Bone marrow (tissue), 2 donors: ENCODE data around the gene THBS1.

Experiments used
- DNase-seq, 2 donors: peaks; one replicate each; lab custom pipeline; 2025; lab: John Stamatoyannopoulos, UW

The THBS1 gene

DNA sequence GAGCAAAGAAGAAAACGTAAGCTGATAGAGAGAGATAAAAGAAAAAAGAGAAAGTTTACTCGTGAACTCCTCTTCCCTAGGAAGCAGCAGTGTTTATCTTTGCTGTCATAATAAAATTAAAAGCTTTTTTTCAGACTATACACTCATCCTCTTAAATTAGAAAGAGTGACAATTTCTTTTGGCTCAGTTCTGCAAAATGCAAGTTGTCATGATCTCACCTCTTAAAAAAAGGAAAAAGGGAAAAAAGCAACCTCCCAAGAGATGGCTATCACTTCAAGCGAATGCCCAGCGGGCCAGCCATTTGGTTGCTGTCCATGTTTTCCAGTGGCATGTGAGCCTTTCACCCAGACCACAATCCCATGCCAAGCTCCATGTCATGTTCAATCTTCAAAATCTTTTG lies 7.0 kb upstream of the THBS1 start:
- no peak for DNase-seq

DNA sequence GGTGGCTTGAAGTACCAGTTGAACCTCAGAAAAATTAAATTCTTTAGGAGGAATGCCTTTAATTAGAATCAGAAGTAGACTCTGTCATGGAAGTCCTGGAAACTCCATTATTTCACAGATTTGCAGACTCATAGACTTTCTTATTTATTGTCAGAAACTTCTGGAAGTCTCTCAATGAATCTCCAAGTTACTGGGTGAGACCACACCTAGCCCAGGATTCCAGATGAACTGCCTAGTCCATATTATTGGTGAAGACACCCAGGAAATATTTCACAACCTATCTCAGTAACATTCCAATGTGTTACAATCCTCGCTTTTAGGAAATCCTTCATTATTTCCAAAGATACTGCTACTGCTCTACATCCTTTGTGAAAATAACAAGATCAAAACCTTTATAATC lies 6.5 kb upstream of the THBS1 start:
- no peak for DNase-seq

- no peak for DNase-seq
Measured at GRCh38 chr15:39575180-39575579, 5.7 kb upstream of the THBS1 start.

DNA sequence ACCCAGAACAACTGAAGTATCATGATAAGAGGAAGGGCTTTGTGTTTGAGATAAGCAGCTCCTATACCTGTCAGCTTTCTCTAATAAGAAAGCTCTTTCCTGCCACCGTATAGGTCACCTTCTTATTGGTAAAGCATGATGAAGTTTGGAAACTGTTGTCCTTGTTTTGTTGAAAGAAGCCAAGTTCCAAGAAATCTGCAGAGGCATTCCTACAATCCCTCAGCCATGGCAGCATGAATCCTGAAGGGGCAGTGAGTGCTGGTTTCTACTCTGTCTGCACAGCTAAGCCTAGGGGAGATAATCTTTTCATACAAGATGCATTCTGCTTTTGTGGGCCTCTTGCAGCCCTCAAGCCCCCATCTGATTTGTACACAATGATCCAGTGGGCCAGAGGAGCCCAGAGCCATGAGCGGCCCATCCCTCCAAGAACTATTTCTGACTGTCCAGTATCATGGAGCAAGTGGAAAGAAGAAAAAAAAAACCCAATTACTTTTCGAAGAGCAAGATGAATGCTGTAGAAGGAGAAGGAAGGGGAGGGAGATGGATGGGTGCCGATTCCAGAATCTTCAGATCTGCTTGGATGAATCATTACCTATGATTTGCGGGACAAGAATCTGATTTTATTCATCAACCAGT lies 1.9 kb upstream of the THBS1 start:
- no peak for DNase-seq

DNA sequence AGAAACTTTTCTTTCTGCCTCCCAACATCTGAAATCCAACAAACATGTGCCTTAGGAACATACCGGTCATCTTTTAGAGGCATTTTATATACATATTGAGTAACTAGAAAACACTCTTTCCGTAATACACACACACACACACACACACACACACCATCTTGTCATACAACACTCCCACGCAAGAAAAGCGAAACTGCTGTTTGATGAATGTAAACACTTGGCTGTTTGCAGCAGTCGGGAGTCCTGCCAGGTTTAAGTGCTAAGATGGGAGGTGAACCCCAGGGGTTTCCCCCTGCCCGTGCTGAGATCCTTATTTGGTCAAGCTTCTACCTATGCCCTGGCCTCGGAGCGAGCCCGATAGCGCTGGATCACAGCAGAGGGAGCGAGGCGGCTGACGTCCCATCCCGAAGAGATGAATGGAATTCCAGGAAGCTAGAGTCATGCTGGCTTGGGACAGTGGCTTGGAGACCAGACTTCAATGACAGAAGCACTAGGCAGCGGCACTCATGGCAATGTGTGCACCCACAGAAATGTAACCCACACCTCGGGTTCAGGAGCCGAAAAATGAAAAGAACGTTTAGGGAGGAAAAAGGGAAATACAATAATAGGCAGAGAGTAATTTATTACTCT lies 1.3 kb upstream of the THBS1 start:
- no peak for DNase-seq

DNA sequence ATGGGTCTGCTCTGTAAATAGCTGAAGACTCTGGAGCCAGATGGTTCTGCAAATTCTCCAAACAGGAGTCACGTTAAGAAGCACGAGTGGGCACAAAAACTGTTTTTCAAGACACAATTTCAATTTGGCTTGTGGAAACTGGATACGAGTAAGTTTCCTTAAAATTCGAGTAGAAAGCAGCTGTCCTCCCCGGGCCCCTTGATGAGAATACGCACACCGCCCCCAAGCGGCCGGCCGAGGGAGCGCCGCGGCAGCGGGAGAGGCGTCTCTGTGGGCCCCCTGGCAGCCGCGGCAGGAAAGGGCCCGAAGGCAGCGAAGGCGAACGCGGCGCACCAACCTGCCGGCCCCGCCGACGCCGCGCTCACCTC lies 778 bp upstream of the THBS1 start:
- DNase-seq: peak; percentile 66 to 89

DNA sequence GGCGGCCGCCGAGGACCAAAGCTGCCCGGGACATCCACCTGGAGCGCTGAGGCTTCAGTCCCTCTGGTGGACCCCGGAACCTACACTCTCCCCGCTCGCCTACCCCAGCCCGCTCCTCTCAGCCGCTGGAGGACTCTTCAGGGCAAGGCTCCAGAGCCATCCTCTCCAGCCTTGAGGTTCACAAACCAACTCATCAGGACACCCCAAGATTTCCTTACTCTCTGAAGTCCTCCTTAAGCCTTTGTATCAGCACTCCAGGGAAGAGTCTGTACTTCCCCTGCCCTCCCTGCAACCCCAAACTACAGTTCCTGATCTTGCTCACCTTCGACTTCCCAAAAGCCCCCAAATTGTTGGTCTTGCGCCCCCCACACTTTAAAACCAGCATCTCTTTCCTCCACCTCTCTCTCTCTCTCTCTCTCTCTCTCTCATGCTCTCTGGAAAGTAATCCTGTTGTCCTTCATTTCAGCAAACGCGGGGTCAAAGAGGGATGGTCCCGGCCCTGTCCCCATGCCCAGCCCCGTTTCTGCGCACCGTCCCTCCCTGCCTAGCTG lies 438 bp downstream of the THBS1 start:
- DNase-seq: no peak

- no peak for DNase-seq
Measured at GRCh38 chr15:39581793-39582285, 960 bp downstream of the THBS1 start.

DNA sequence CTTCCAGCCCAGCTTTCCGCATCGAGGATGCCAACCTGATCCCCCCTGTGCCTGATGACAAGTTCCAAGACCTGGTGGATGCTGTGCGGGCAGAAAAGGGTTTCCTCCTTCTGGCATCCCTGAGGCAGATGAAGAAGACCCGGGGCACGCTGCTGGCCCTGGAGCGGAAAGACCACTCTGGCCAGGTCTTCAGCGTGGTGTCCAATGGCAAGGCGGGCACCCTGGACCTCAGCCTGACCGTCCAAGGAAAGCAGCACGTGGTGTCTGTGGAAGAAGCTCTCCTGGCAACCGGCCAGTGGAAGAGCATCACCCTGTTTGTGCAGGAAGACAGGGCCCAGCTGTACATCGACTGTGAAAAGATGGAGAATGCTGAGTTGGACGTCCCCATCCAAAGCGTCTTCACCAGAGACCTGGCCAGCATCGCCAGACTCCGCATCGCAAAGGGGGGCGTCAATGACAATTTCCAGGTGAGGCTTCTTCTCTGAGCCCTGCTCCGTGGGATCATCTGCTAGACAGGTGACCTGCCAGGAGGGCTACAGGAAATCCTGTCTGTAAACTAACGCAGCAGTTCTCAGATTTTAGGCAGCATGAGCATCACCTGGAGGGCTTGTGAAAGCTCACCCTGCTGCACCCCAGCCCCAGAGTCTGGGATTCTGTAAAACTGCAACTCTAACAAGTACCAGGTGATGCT lies 1.6 kb downstream of the THBS1 start:
- DNase-seq: no peak

GRCh38 chr15:39582977-39583595 lies 2.2 kb downstream of the THBS1 start:
- DNase-seq: no peak

DNA sequence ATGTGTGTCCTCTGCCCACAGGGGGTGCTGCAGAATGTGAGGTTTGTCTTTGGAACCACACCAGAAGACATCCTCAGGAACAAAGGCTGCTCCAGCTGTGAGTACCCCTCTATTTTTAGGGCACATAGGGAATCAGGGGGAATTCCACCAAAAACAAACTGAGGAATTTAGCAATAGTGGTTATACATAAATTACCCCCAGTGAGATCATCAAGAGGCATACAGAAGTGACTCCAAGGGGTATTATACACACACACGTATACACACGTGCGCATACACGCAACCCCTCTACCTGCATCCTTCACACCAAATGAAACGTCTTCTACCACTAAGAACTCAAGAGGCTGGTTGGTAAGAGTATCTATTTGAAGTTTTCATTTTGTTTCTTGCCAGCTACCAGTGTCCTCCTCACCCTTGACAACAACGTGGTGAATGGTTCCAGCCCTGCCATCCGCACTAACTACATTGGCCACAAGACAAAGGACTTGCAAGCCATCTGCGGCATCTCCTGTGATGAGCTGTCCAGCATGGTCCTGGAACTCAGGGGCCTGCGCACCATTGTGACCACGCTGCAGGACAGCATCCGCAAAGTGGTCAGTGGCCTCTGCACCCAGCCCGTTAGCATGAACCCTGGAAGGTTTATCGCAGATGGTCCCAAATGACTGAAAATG lies 2.9 kb downstream of the THBS1 start:
- DNase-seq: no peak

DNA sequence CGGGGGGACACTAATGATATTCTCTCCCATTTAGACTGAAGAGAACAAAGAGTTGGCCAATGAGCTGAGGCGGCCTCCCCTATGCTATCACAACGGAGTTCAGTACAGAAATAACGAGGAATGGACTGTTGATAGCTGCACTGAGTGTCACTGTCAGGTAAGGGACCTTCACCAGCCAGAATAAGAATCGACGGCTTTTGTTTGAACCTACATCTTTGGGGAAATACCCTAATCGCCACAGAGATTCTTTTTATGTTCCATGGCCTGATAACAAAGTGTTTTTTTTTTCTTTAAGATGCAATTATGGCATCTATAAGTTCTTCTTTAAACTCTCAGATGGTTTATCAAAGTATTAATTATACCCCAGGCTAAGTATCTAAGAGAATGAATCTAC lies 3.4 kb downstream of the THBS1 start:
- no peak for DNase-seq

DNA sequence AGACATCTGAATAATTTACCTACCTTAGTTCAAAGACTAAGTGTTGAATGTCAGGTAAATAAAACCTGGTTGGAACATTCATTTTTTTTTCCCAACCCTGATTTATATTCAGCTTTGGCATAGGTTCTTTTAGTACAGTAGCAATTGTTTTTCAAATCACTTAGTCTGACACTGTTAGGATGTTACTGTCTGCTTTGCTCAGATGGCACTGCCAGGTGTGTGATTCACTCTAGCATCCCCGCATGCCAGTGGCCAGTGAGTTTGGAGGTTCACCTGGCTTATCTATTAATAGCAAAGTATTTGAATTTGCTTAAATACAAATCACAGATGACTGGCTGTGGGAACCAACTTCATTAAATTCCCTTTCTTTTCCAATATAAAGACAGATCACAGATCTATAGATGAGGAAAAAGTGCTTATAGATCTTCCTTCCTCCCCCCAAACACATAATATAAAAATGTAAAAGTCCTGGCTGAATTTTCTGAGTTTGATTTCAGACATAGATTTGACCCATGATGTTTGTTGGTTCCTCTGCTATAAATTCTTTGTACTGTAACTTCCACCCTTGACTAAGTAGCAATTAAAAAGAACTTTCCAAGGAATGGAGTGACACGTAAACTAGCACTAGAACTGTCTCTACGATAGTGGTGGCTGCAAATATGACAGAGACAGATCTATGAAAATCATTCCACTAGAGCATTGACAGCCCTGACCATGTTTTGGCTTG lies 3.9 kb downstream of the THBS1 start:
- DNase-seq: no peak

- no peak for DNase-seq
Measured at GRCh38 chr15:39585389-39585841, 4.5 kb downstream of the THBS1 start.

- no peak for DNase-seq
Measured at GRCh38 chr15:39585871-39586301, 5.0 kb downstream of the THBS1 start.

DNA sequence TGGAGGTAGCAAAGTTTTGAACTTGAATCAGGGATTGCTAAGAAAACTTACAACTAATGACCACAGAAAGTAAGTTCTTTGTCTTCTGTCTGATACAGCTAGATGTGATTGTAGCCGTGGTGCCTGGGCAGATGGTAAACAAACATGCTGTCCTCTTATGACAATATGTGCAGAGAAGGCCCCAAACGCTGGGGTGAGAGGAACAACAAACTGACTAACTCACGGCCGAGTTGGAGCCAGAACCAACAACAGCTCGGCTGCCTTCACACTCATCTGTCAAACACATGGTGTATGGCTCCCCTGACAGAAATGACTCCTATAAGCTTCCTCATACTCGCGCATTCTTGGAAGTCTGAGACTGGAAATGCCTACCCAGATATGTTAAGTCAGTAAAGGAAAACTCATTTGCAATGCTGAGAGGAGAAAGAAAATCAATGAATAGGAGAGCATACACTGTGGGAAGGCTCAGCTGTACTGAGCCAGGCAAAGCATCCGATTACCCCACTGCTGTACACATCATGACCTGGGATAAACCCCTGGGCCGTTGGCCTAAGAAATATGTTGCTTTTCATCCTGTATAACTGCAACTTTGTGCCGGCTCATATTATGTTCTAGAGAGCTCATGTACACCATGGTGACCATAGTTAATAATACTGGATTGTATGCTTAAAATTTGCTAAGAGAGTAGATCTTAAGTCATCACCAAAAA lies 5.7 kb downstream of the THBS1 start:
- no peak for DNase-seq

DNA sequence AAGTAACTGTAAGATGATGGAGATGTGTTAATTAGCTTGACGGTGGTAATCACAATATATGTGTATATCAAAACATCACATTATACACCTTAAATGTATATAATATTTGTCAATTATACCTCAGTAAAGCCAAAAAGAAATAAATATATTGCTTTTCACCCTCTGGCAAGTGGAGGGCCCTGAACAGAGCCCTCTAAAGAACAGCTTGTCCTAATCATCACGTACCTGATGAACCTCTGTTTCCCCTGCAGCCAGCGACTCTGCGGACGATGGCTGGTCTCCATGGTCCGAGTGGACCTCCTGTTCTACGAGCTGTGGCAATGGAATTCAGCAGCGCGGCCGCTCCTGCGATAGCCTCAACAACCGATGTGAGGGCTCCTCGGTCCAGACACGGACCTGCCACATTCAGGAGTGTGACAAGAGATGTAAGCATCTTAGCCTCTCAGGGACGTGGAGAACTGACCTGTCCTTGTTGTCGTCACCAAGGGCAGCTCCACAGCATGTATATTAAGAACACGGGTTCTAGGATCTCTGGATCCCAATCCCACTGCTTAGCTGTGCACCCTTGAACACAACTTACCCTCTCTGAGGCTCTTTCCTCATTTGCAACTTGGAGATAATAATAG lies 6.3 kb downstream of the THBS1 start:
- DNase-seq: no peak

- DNase-seq: no peak
Measured at GRCh38 chr15:39587731-39588530, 7.1 kb downstream of the THBS1 start.

DNA sequence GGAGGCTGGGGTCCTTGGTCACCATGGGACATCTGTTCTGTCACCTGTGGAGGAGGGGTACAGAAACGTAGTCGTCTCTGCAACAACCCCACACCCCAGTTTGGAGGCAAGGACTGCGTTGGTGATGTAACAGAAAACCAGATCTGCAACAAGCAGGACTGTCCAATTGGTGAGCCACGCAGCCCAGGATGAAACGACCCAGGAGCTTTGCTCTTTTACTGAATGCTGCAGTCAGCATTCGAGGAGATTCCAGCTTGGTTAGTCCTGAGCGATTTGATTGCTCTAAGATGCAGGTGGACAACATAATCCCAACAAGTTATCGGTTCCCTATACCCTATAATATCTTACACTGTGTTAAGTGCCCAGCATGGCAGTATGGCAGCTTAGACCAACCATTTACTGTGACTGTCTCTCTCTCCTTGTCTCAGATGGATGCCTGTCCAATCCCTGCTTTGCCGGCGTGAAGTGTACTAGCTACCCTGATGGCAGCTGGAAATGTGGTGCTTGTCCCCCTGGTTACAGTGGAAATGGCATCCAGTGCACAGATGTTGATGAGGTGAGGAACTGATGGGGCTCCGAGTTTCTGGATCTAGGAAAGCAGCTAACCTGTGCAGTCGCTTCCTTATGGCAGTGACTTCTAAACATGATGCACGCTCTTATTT lies 7.8 kb downstream of the THBS1 start:
- DNase-seq: no peak
